Astrocyte (in vitro differentiated cells and primary cell): ENCODE measurements around the gene WWP2. TPM values are rescaled to one million over a fixed set of nuclear protein-coding genes. Genes with fewer than 3 reads are reported as not detected.

ENCODE experiments used
- DNase-seq: peaks from one replicate; pipeline ENCODE4 v3.0.0-alpha.2; 2010; ENCODE audit warnings: low read depth
- FAIRE-seq: peaks from 2 replicates; lab custom pipeline; 2011; peaks lifted over from hg19 to GRCh38; lab: Jason Lieb, UNC
- H2AFZ ChIP-seq: 2 replicates; pipeline ENCODE4 v1.6.0; 2012; ENCODE audit warnings: low read depth, low read length, inconsistent platforms
- H3K27ac ChIP-seq: 2 replicates; pipeline ENCODE4 v1.5.1; 2011; ENCODE audit warnings: low read depth, low read length, inconsistent platforms
- H3K27me3 ChIP-seq: 2 replicates; pipeline ENCODE4 v1.6.0; 2011; ENCODE audit warnings: low read length, inconsistent platforms; ENCODE audit not compliant: insufficient read depth
- H3K36me3 ChIP-seq: 2 replicates; pipeline ENCODE4 v1.5.1; 2011; ENCODE audit warnings: low read length, inconsistent platforms; ENCODE audit not compliant: insufficient read depth
- H3K4me1 ChIP-seq: 2 replicates; pipeline ENCODE4 v1.5.1; 2011; ENCODE audit warnings: low read length, inconsistent platforms; ENCODE audit not compliant: insufficient read depth
- H3K4me2 ChIP-seq: 2 replicates; pipeline ENCODE4 v1.6.0; 2012; ENCODE audit warnings: low read length, inconsistent platforms
- H3K4me3 ChIP-seq: 2 replicates; pipeline ENCODE4 v1.5.1; 2011; ENCODE audit warnings: low read depth, mild to moderate bottlenecking, low read length, inconsistent platforms; ENCODE audit not compliant: insufficient read depth
- H3K79me2 ChIP-seq: 2 replicates; pipeline ENCODE4 v1.6.0; 2012; ENCODE audit warnings: mild to moderate bottlenecking, low read length, inconsistent platforms; ENCODE audit not compliant: insufficient read depth
- H3K9ac ChIP-seq: 2 replicates; pipeline ENCODE4 v1.6.0; 2012; ENCODE audit warnings: mild to moderate bottlenecking, low read length, inconsistent platforms
- H3K9me3 ChIP-seq: 2 replicates; pipeline ENCODE4 v1.5.1; 2012; ENCODE audit warnings: low read depth, mild to moderate bottlenecking, low read length, inconsistent platforms; ENCODE audit not compliant: insufficient read depth
- H4K20me1 ChIP-seq: 2 replicates; pipeline ENCODE4 v1.6.0; 2012; ENCODE audit warnings: low read length, inconsistent platforms; ENCODE audit not compliant: insufficient read depth
- H3K27ac Mint-ChIP-seq: one replicate; pipeline ENCODE4 v1.8.0; 2021; ENCODE audit warnings: mild to moderate bottlenecking, mixed read lengths; ENCODE audit not compliant: unreplicated experiment
- H3K27me3 Mint-ChIP-seq: one replicate; pipeline ENCODE4 v1.8.0; 2021; ENCODE audit warnings: low read depth, mixed read lengths; ENCODE audit not compliant: unreplicated experiment
- H3K36me3 Mint-ChIP-seq: one replicate; pipeline ENCODE4 v1.8.0; 2021; ENCODE audit warnings: low read depth, mixed read lengths; ENCODE audit not compliant: unreplicated experiment
- H3K4me1 Mint-ChIP-seq: one replicate; pipeline ENCODE4 v1.8.0; 2021; ENCODE audit warnings: low read depth, mixed read lengths; ENCODE audit not compliant: unreplicated experiment
- H3K4me3 Mint-ChIP-seq: one replicate; pipeline ENCODE4 v1.8.0; 2021; ENCODE audit warnings: mild to moderate bottlenecking, moderate library complexity, mixed read lengths; ENCODE audit not compliant: unreplicated experiment
- H3K9me3 Mint-ChIP-seq: one replicate; pipeline ENCODE4 v1.8.0; 2021; ENCODE audit warnings: mild to moderate bottlenecking, mixed read lengths; ENCODE audit not compliant: unreplicated experiment
- CTCF ChIP-seq: IDR thresholded peaks from 2 replicates; pipeline ENCODE4 v1.5.1; 2011; ENCODE audit warnings: low read depth, mild to moderate bottlenecking, inconsistent platforms, low read length, moderate library complexity; ENCODE audit not compliant: insufficient read depth
- EZH2 ChIP-seq: IDR thresholded peaks from 2 replicates; pipeline ENCODE4 v1.6.1; 2012; ENCODE audit warnings: mild to moderate bottlenecking, low read length, inconsistent platforms; ENCODE audit not compliant: insufficient read depth
- total RNA-seq: library from RNA; stranded (reverse); gene quantifications from 2 replicates; pipeline ENCODE4 v1.2.1, GENCODE V29; 2021

The WWP2 gene
- total RNA-seq, 1 donor from 2014 or later, result 28.7 TPM

GRCh38 chr16:69816996-69817395, 54.9 kb downstream of the WWP2 start:
- Histone ChIP-seq H4K20me1 (no peaks in the 10 kb centered on the region), H3K9ac (no peak overlapping the region), H3K36me3 (no peaks in the 10 kb centered on the region), H2AFZ (no peak overlapping the region), H3K27ac (no peak overlapping the region), H3K79me2 (no peaks in the 10 kb centered on the region), H3K4me1 (peaks cover 8% of the 10 kb centered on the region), H3K9me3 (no peaks in the 10 kb centered on the region), H3K27me3 (no peaks in the 10 kb centered on the region), H3K4me3 (no peak overlapping the region), H3K4me2 (no peak overlapping the region)
- Mint-ChIP-seq H3K4me1 (peaks cover 8% of the 10 kb centered on the region), H3K9me3 (no peaks in the 10 kb centered on the region), H3K27ac (no peak overlapping the region), H3K4me3 (no peak overlapping the region), H3K27me3 (no peaks in the 10 kb centered on the region), H3K36me3 (peaks cover 5% of the 10 kb centered on the region)
- DNase-seq, result no peak
- FAIRE-seq, result no peak
- TF ChIP-seq EZH2 (no peak), CTCF (no peak)

- no peak for FAIRE-seq
- H3K9ac ChIP-seq, result no peak overlapping the region
- H3K4me1 ChIP-seq, result peaks cover 8% of the 10 kb centered on the region
- no peak overlapping the region for H3K4me3 ChIP-seq
- H3K9me3 ChIP-seq, result no peaks in the 10 kb centered on the region
- H3K9me3 Mint-ChIP-seq, result no peaks in the 10 kb centered on the region
- DNase-seq, result no peak
- no peak overlapping the region for H3K4me2 ChIP-seq
- no peaks in the 10 kb centered on the region for H3K27me3 ChIP-seq
- H3K27ac Mint-ChIP-seq, result no peak overlapping the region
- no peaks in the 10 kb centered on the region for H3K79me2 ChIP-seq
- no peak overlapping the region for H3K4me3 Mint-ChIP-seq
- TF ChIP-seq EZH2 (no peak), CTCF (no peak)
- H3K4me1 Mint-ChIP-seq, result peaks cover 8% of the 10 kb centered on the region
- peaks cover 5% of the 10 kb centered on the region for H3K36me3 Mint-ChIP-seq
- no peaks in the 10 kb centered on the region for H4K20me1 ChIP-seq
- H3K27me3 Mint-ChIP-seq, result no peaks in the 10 kb centered on the region
- H3K27ac ChIP-seq, result no peak overlapping the region
- no peak overlapping the region for H2AFZ ChIP-seq
- H3K36me3 ChIP-seq, result no peaks in the 10 kb centered on the region
Measured at GRCh38 chr16:69818891-69819545, 56.9 kb downstream of the WWP2 start.

GRCh38 chr16:69820926-69821541, 58.9 kb downstream of the WWP2 start:
- FAIRE-seq, result no peak
- peak; percentile 40 for DNase-seq
- H2AFZ ChIP-seq, result no peak overlapping the region
- H3K36me3 ChIP-seq, result no peaks in the 10 kb centered on the region
- no peaks in the 10 kb centered on the region for H3K9me3 ChIP-seq
- H3K4me3 ChIP-seq, result no peak overlapping the region
- Mint-ChIP-seq H3K27ac (no peak overlapping the region), H3K4me3 (no peak overlapping the region), H3K27me3 (no peaks in the 10 kb centered on the region), H3K9me3 (no peaks in the 10 kb centered on the region), H3K36me3 (peaks cover 5% of the 10 kb centered on the region), H3K4me1 (peaks cover 8% of the 10 kb centered on the region)
- H4K20me1 ChIP-seq, result no peaks in the 10 kb centered on the region
- H3K79me2 ChIP-seq, result no peaks in the 10 kb centered on the region
- no peak overlapping the region for H3K27ac ChIP-seq
- peak overlapping the region; percentile 57 for H3K4me2 ChIP-seq
- peaks cover 8% of the 10 kb centered on the region for H3K4me1 ChIP-seq
- H3K9ac ChIP-seq, result no peak overlapping the region
- no peaks in the 10 kb centered on the region for H3K27me3 ChIP-seq
- TF ChIP-seq CTCF (no peak), EZH2 (no peak)
